AG09309 (cell line): ENCODE data around the gene PLEKHB1.
"Not testable (repeated sequence)": the region's sequence is repeated elsewhere in the genome, so short reads cannot be mapped to it uniquely, and the experiment has no call there.

ENCODE experiments used
- DNase-seq: peaks from one replicate; pipeline ENCODE4 v3.0.0-alpha.2; 2010; ENCODE audit warnings: low read depth
- H3K4me3 ChIP-seq: 2 replicates; pipeline ENCODE4 v1.5.1; 2011; ENCODE audit warnings: mild to moderate bottlenecking, low read depth, low read length, moderate library complexity; ENCODE audit not compliant: control insufficient read depth
- TF ChIP-seq, protein P1 (sequence below): IDR thresholded peaks from 2 replicates; pipeline ENCODE4 v1.5.1; 2011; ENCODE audit warnings: mild to moderate bottlenecking, low read depth, low read length, inconsistent platforms; ENCODE audit not compliant: insufficient read depth, control insufficient read depth; ENCODE audit errors: missing control alignments

The PLEKHB1 gene

DNA sequence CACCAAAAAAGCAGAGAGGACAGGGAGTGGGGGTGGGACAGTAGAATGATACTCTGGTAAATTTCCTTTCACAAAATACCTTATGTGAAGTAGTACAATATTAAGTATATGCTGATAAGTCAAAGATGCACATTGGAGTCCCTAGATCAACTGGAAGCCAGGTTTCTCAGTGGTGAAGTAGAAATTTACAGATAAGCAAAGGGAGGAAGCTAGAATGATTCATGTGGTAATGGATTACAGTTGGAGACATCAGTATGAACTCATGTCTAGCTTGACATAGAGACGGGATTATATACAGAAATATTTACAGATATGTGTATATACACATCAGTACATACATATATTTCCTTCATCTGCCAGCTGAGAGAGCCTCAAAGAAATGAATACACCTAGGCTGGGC, 21.5 kb downstream of the PLEKHB1 start:
- TF ChIP-seq, protein P1, sequence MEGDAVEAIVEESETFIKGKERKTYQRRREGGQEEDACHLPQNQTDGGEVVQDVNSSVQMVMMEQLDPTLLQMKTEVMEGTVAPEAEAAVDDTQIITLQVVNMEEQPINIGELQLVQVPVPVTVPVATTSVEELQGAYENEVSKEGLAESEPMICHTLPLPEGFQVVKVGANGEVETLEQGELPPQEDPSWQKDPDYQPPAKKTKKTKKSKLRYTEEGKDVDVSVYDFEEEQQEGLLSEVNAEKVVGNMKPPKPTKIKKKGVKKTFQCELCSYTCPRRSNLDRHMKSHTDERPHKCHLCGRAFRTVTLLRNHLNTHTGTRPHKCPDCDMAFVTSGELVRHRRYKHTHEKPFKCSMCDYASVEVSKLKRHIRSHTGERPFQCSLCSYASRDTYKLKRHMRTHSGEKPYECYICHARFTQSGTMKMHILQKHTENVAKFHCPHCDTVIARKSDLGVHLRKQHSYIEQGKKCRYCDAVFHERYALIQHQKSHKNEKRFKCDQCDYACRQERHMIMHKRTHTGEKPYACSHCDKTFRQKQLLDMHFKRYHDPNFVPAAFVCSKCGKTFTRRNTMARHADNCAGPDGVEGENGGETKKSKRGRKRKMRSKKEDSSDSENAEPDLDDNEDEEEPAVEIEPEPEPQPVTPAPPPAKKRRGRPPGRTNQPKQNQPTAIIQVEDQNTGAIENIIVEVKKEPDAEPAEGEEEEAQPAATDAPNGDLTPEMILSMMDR = no peak
- DNase-seq = no peak
- no peak overlapping the region for H3K4me3 ChIP-seq

DNA sequence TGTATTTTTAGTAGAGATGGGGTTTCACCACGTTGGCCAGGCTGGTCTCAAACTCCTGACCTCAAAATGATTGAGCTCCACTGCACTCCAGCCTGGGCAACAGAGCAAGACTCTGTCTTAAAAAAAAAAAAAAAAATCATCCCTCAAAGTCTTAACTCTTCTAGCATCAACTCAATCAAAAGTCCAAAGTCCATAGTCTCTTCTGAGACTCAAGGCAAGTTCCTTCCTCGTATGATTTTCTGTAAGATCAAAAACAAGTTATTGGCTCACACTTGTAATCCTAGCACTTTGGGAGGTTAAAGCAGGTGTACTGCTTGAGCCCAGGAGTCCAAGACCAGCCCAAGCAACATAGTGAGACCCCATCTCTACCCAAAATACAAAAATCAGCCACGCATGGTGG, 24.4 kb downstream of the PLEKHB1 start:
- TF ChIP-seq, protein P1 = no peak
- no peak for DNase-seq
- no peak overlapping the region for H3K4me3 ChIP-seq

DNA sequence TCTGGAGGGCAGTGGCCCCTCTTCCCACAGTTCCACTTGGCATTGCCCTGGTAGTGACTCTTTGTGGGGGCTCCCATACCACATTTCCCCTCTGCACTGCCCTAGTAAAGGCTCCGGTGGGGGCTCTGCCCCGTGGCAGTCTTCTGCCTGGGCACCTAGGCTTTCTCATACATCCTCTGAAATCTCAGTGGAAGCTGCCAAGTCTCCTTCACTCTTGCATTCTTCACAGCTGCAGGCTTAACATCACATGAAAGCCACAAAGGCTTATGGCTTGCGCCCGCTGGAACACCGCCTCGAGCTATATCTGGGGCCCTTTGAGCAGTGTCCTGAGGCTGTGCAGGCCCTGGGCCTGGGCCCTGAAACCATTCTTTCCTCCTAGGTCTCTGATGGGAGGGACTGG, 25.3 kb downstream of the PLEKHB1 start:
- no peak for DNase-seq
- H3K4me3 ChIP-seq = no peak overlapping the region
- TF ChIP-seq, protein P1 = no peak

DNA sequence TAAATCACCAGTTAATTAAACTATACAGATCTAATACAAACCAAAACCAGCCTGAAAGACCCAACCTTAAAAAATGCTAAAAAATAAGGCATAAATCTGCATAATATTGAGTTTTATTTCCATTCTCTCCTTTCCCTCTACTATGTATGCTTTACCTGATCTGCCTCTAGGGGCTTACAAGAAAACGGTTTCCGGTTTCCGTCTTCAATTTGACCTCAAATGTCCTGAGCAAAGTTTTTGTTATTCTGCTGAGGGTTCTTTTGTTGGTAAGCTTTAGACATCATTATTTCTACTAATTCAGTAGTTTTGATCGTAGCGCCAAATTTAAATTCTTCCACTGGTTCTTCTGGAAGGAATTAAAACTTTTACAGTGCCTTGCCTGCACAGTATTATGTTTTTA, 30.2 kb downstream of the PLEKHB1 start:
- not testable (repeated sequence) for H3K4me3 ChIP-seq, DNase-seq

DNA sequence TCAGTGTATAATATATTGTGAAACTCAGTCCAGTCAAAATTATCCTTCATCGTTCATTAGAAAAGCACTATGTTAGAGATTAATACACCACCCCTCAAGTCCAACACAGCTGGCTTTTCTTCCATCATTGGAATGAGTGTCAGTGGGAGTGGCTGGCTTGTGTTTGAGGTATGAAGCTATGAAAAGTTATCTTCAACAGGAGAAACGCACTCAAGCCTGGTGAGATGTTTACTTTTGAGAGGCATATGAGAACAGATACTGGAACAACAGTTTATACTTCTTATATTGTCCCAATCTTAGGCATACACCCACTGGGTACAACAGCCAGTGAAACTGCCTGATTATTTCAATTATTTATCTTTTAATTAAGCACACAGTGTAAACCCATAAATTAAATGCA, 34.3 kb downstream of the PLEKHB1 start:
- TF ChIP-seq, protein P1 = no peak
- no peak for DNase-seq
- no peak overlapping the region for H3K4me3 ChIP-seq

DNA sequence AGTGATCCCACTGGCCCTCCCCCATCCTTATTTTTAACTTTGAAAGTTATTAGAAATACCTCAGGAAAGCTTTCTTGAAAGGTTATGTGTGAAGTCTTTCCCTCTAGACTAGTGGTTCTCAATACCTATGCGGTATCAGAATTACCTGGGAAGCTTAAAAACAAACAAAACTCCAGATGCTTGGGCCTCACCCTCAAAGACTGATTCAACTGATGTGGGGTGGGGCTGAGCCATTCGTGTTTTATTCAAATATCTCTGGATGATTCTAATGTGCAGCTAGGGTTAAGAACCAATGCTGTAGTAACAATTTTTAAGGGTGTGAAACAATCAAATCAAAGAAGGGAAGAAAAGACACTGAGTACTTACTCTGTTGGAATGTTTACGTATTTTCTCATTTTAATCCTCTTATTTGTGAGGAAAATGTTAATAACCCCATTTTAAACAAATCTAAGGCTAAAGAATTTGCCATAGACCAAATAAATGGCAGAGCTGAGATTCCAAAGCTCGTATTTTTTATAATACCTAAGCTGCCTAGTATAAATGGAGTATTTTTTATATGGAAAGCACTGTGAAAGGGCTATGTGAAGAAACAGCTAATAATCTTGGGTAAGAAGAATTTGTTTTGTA, 47.6 kb downstream of the PLEKHB1 start:
- H3K4me3 ChIP-seq = no peak overlapping the region
- no peak for DNase-seq
- TF ChIP-seq, protein P1 = no peak

DNA sequence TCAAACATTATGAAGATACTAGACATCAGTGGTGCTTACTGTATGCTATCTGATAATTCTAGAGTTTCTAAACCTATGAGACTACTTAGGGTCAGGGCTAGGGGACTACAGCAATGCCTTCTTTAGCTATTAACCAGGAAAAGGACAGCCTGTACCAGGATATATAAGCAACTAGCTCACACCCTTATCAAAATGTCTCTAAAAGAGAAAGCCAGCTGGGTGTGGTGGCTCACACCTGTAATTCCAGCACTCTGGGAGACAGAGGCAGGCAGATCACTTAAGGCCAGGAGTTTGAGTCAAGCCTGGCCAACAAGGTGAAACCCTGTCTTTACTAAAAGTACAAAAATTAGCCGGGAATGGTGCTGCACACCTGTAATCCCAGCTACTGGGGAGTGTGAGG, 58.7 kb downstream of the PLEKHB1 start:
- TF ChIP-seq, protein P1 = no peak
- no peak overlapping the region for H3K4me3 ChIP-seq
- no peak for DNase-seq
